Measurements from ENCODE around the gene CTAG1A. TPM values are rescaled to one million over a fixed set of nuclear protein-coding genes. Genes with fewer than 3 reads are reported as not detected.
"Not testable (repeated sequence)": the region's sequence is repeated elsewhere in the genome, so short reads cannot be mapped to it uniquely, and the experiment has no call there.

Gene CTAG1A
- not detected in 2 replicates for total RNA-seq (2021)
- long read RNA-seq = 0 reads

GRCh38 chrX:154584585-154585183 is at the start of gene CTAG1A:
Gene CTAG1A, plus strand, starts transcription at chrX:154585133. Its CDS starts 74 bp downstream, at chrX:154585207.
- H3K27ac Mint-ChIP-seq; H2BK120ac ChIP-seq (ENCODE audit: low read depth, low read length, poor library complexity, severe bottlenecking); H3K9ac ChIP-seq (ENCODE audit: extremely low read depth, insufficient read length, low read length); H3K4ac ChIP-seq (ENCODE audit: low read depth, low read length); H4K20me1 ChIP-seq (ENCODE audit: control insufficient read depth, insufficient read depth, insufficient read length); H2BK5ac ChIP-seq (ENCODE audit: insufficient read length, low read length); H3K9me3 ChIP-seq (ENCODE audit: control insufficient read depth, low read depth, low read length); H3K36me3 Mint-ChIP-seq (ENCODE audit: insufficient read depth in 1 of 3, low read depth in 3 of 3); H3K9me3 Mint-ChIP-seq; H3K27me3 ChIP-seq (ENCODE audit: insufficient read depth, low read length); H3K23me2 ChIP-seq (ENCODE audit: insufficient read length, low read depth, low read length, poor library complexity, severe bottlenecking); H3K79me1 ChIP-seq (ENCODE audit: insufficient read depth, low read depth, low read length, poor library complexity, severe bottlenecking); H3K23ac ChIP-seq (ENCODE audit: insufficient read length, low read depth, low read length); H3K4me2 ChIP-seq (ENCODE audit: insufficient read depth, insufficient read length, low read length); H3K4me1 ChIP-seq (ENCODE audit: insufficient read depth, low read length); H3K4me1 Mint-ChIP-seq; H2BK20ac ChIP-seq (ENCODE audit: low read depth, low read length, poor library complexity, severe bottlenecking); H2AK5ac ChIP-seq (ENCODE audit: insufficient read length, low read length); H2AFZ ChIP-seq (ENCODE audit: low read length); H3K56ac ChIP-seq (ENCODE audit: insufficient read length, low read depth, low read length); H4K5ac ChIP-seq (ENCODE audit: insufficient read length, low read depth, low read length); H3K14ac ChIP-seq (ENCODE audit: insufficient read depth, low read length); H2BK12ac ChIP-seq (ENCODE audit: insufficient read length, low read depth, low read length); H3K27me3 Mint-ChIP-seq (ENCODE audit: low read depth); H3K79me2 ChIP-seq (ENCODE audit: insufficient read depth, low read length); H4K91ac ChIP-seq (ENCODE audit: insufficient read length, low read depth, low read length); H3K18ac ChIP-seq (ENCODE audit: insufficient read length, low read depth, low read length); H4K8ac ChIP-seq (replicated peaks; ENCODE audit: insufficient read length, low read depth, low read length); H3K27ac ChIP-seq (ENCODE audit: insufficient read length, low read depth, low read length); DNase-seq; H3K4me3 Mint-ChIP-seq; H2BK15ac ChIP-seq (ENCODE audit: low read depth, low read length); H3T11ph ChIP-seq (ENCODE audit: low read length): not testable (repeated sequence)
- WGBS (ENCODE audit: extremely low coverage, insufficient read length, low lambda C conversion rate) = no CpG with 5 or more reads among the region's 39 CpGs
